Gastrocnemius medialis (tissue), 4 donors: ENCODE results near the gene PLEKHG7. TPM values are rescaled to one million over a fixed set of nuclear protein-coding genes. Genes with fewer than 3 reads are reported as not detected.

ENCODE experiments used
- ATAC-seq, 2 donors: fragments of 150-250 bp; one replicate each; pipeline ENCODE4 v1.9.1; 2016
- DNase-seq, 2 donors: peaks; one replicate each; pipeline ENCODE4 v3.0.0-alpha.2; 2019
- H3K27ac ChIP-seq, 4 donors: fragments of 200-600 bp; sonication (generic); 1 replicate in 1 of 4; 2 replicates in 3 of 4; pipeline ENCODE4 v1.5.1; 2016 to 2018; ENCODE audit warnings: mild to moderate bottlenecking in 2 of 4, moderate library complexity in 1 of 4
- H3K27me3 ChIP-seq, 3 donors: fragments of 200-600 bp; sonication (generic) in 2 of 3; 1 replicate in 1 of 3; 2 replicates in 2 of 3; pipeline versions ENCODE4 v1.5.1 to v1.6.0; 2016 to 2019; ENCODE audit warnings: mild to moderate bottlenecking in 1 of 3, moderate library complexity in 1 of 3
- H3K36me3 ChIP-seq, 2 donors: fragments of 200-600 bp; sonication (generic) in 1 of 2; one replicate each; pipeline ENCODE4 v1.5.1; 2017 to 2018
- H3K4me1 ChIP-seq, 2 donors: fragments of 200-600 bp; sonication (generic) in 1 of 2; one replicate each; pipeline ENCODE4 v1.5.1; 2016 to 2017; ENCODE audit warnings: mild to moderate bottlenecking in 2 of 2
- H3K4me3 ChIP-seq, 4 donors: fragments of 200-600 bp; sonication (generic) in 3 of 4; 1 replicate in 1 of 4; 2 replicates in 3 of 4; pipeline ENCODE4 v1.5.1; 2016 to 2019; ENCODE audit warnings: mild to moderate bottlenecking in 2 of 4
- H3K9me3 ChIP-seq, 3 donors: fragments of 200-600 bp; sonication (generic) in 2 of 3; 1 replicate in 1 of 3; 2 replicates in 2 of 3; pipeline ENCODE4 v1.5.1; 2016 to 2019
- POLR2A ChIP-seq, 2 donors: fragments of 450-650 bp; IDR thresholded peaks; one replicate each; pipeline ENCODE4 v1.6.1; 2017; ENCODE audit warnings: antibody characterized with exemption in 2 of 2, mild to moderate bottlenecking in 2 of 2, moderate library complexity in 2 of 2
- in situ Hi-C, 4 donors: fragments of 200-750 bp; cut with MboI; loops; one replicate each; pipeline versions ENCODE4 v1.15.0 to v1.8.0; 2017; ENCODE audit warnings: low sequenced_read_pairs in 4 of 4
- intact Hi-C: fragments of 100-400 bp; cut with DNase I; formaldehyde crosslinking; loops from one replicate; pipeline ENCODE4 v1.15.1; 2023; ENCODE audit warnings: low total_unique reads
- total RNA-seq, 4 donors: library from RNA; depleted of rRNA; stranded (reverse); fragments of >200 nt; gene quantifications; one replicate each; pipeline versions ENCODE4 v1.1.0 to v1.2.3, GENCODE V29; 2016
- TF ChIP-seq, protein P1 (sequence below), 5 experiments: fragments of 450-650 bp in 3 of 5; fragments of 200-600 bp in 2 of 5; sonication (generic) in 2 of 5; IDR thresholded peaks in 4 of 5; conservative IDR thresholded peaks in 1 of 5; 1 replicate in 4 of 5; 2 replicates in 1 of 5; pipeline ENCODE4 v1.5.1; 2016 to 2019; ENCODE audit warnings: antibody characterized with exemption in 5 of 5, mild to moderate bottlenecking in 3 of 5, moderate library complexity in 3 of 5

Gene PLEKHG7
- total RNA-seq, 4 donors from 2014 or later, result not detected

DNA sequence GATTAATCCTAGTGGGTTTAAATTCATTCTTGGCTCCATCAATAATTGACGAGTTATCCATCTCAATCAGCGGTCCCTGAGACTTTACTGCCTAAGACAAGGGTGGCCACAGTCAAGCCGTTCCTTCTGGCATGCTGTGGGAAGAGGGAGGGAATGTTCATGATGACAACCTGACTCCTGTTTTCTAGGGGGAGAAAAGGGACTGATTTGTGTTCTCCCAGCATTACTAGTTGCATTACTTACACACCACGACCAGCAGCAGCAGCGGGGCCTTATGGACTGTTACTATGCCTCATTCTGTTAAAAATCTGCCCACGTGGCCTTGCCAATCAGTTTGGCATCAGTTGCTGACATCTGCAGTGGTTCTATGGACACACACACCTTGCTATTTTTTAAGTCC is 29.9 kb downstream of the PLEKHG7 start:
- intact Hi-C loops, result no loop called here
- H3K27ac ChIP-seq, result no peak overlapping the region
- TF ChIP-seq, protein P1, sequence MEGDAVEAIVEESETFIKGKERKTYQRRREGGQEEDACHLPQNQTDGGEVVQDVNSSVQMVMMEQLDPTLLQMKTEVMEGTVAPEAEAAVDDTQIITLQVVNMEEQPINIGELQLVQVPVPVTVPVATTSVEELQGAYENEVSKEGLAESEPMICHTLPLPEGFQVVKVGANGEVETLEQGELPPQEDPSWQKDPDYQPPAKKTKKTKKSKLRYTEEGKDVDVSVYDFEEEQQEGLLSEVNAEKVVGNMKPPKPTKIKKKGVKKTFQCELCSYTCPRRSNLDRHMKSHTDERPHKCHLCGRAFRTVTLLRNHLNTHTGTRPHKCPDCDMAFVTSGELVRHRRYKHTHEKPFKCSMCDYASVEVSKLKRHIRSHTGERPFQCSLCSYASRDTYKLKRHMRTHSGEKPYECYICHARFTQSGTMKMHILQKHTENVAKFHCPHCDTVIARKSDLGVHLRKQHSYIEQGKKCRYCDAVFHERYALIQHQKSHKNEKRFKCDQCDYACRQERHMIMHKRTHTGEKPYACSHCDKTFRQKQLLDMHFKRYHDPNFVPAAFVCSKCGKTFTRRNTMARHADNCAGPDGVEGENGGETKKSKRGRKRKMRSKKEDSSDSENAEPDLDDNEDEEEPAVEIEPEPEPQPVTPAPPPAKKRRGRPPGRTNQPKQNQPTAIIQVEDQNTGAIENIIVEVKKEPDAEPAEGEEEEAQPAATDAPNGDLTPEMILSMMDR (IDR thresholded peaks at IDR 0.05 in 4 of 5, conservative IDR thresholded peaks at IDR 0.05 in 1 of 5), result no peak
- no peaks in the 10 kb centered on the region for H3K27me3 ChIP-seq
- no peak overlapping the region for H3K4me3 ChIP-seq
- in situ Hi-C loops, result no loop called here
- ATAC-seq (no peak), DNase-seq (no peak)
- no peaks in the 10 kb centered on the region for H3K9me3 ChIP-seq
- H3K4me1 ChIP-seq, result peaks cover 11 to 13% of the 10 kb centered on the region in 2 donors
- no peaks in the 10 kb centered on the region for H3K36me3 ChIP-seq

- Histone ChIP-seq H3K27me3 (no peaks in the 10 kb centered on the region), H3K4me3 (no peak overlapping the region), H3K27ac (no peak overlapping the region), H3K36me3 (no peaks in the 10 kb centered on the region), H3K4me1 (peaks cover 11 to 13% of the 10 kb centered on the region in 2 donors), H3K9me3 (no peaks in the 10 kb centered on the region)
- in situ Hi-C loops, result no loop called here
- intact Hi-C loops, result no loop called here
- no peak for TF ChIP-seq POLR2A (IDR thresholded peaks at IDR 0.05)
- TF ChIP-seq, protein P1 (IDR thresholded peaks at IDR 0.05 in 4 of 5, conservative IDR thresholded peaks at IDR 0.05 in 1 of 5), result no peak
- ATAC-seq (no peak), DNase-seq (no peak)
These were observed 30.4 kb downstream of the PLEKHG7 start for GRCh38 chr12:92733181-92733580.

- H3K27ac ChIP-seq, result no peak overlapping the region
- no peaks in the 10 kb centered on the region for H3K36me3 ChIP-seq
- DNase-seq (no peak), ATAC-seq (no peak)
- intact Hi-C loops (no loop called here), in situ Hi-C loops (no loop called here)
- no peak for TF ChIP-seq POLR2A (IDR thresholded peaks at IDR 0.05)
- TF ChIP-seq, protein P1 (IDR thresholded peaks at IDR 0.05 in 4 of 5, conservative IDR thresholded peaks at IDR 0.05 in 1 of 5), result no peak
- H3K9me3 ChIP-seq, result no peaks in the 10 kb centered on the region
- H3K4me1 ChIP-seq, result peaks cover 11 to 13% of the 10 kb centered on the region in 2 donors
- H3K27me3 ChIP-seq, result no peaks in the 10 kb centered on the region
- no peak overlapping the region for H3K4me3 ChIP-seq
These were observed 30.9 kb downstream of the PLEKHG7 start for GRCh38 chr12:92733661-92734060.

DNA sequence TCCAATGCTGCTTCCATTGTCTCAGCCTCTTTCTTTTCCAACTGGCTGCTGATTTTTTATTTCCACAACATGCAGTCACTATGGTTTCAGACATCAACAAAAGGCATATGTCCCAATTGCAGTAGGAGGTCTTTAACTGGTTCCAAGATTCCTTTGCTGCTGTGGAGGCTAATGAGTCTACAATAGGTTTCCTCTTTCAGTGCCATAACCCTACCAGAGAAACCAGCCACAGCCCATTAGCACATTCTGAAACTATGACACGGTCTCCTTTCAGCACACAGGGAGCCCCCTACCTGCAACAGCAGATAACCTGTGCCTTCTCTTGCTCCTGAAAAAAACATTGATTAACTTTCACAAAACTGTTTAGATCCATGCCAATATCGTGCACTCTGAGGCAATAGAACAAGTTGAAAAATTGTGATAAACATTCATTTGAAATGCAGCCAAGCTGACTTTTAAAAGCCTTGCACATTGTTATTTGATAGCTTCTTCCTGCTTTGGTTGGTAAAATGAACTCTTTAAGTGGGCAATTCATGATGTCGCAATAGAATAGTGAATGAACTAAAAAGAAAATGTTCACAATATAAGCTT is 32.4 kb downstream of the PLEKHG7 start:
- no peak for DNase-seq
- H3K27ac ChIP-seq, result no peak overlapping the region
- ATAC-seq, result peak; percentile 46 to 50

More for the DNA sequence above, 32.4 kb downstream of the PLEKHG7 start:
- intact Hi-C loops (no loop called here), in situ Hi-C loops (no loop called here)
- H3K36me3 ChIP-seq, result no peaks in the 10 kb centered on the region
- TF ChIP-seq, protein P1 (IDR thresholded peaks at IDR 0.05 in 4 of 5, conservative IDR thresholded peaks at IDR 0.05 in 1 of 5), result no peak
- no peak for TF ChIP-seq POLR2A (IDR thresholded peaks at IDR 0.05)
- no peaks in the 10 kb centered on the region for H3K27me3 ChIP-seq
- no peak overlapping the region for H3K4me3 ChIP-seq
- peaks cover 11 to 13% of the 10 kb centered on the region in 2 donors for H3K4me1 ChIP-seq
- no peaks in the 10 kb centered on the region for H3K9me3 ChIP-seq
